ENCODE data around the gene DMRTA2.

The DMRTA2 gene

GRCh38 chr1:50373532-50373931, 49.7 kb downstream of the DMRTA2 start:
- DNase-seq, result no peak

GRCh38 chr1:50371749-50372148, 51.5 kb downstream of the DMRTA2 start:
- no peak for DNase-seq

GRCh38 chr1:50369830-50370229, 53.4 kb downstream of the DMRTA2 start:
- DNase-seq, result no peak

- no peak for DNase-seq
These were observed 54.1 kb downstream of the DMRTA2 start for GRCh38 chr1:50369008-50369634.

- DNase-seq, result peak; percentile 40
These were observed 54.9 kb downstream of the DMRTA2 start for GRCh38 chr1:50368179-50369007.
